Vagina (tissue), 2 donors: ENCODE measurements around the gene SLC7A14. TPM values are rescaled to one million over a fixed set of nuclear protein-coding genes. Genes with fewer than 3 reads are reported as not detected.

ENCODE experiments used
- DNase-seq, 2 donors: peaks; one replicate each; pipeline ENCODE4 v3.0.0-alpha.2; 2017; ENCODE audit errors: extremely low spot score in 2 of 2
- H3K27ac ChIP-seq: fragments of 200-600 bp; sonication (generic); one replicate; pipeline ENCODE4 v1.5.1; 2019
- H3K27me3 ChIP-seq: fragments of 200-600 bp; sonication (generic); one replicate; pipeline ENCODE4 v1.5.1; 2019
- H3K36me3 ChIP-seq, 2 donors: fragments of 200-600 bp; sonication (generic); one replicate each; pipeline ENCODE4 v1.5.1; 2017 to 2019
- H3K4me1 ChIP-seq: fragments of 200-600 bp; sonication (generic); one replicate; pipeline ENCODE4 v1.5.1; 2019
- H3K4me3 ChIP-seq, 2 donors: fragments of 200-600 bp; sonication (generic); 1 replicate in 1 of 2; 2 replicates in 1 of 2; pipeline ENCODE4 v1.5.1; 2016 to 2019
- H3K9me3 ChIP-seq: fragments of 200-600 bp; sonication (generic); one replicate; pipeline ENCODE4 v1.5.1; 2019
- CTCF ChIP-seq, 3 experiments: fragments of 450-650 bp in 2 of 3; fragments of 200-600 bp in 1 of 3; sonication (generic) in 1 of 3; IDR thresholded peaks; one replicate each; pipeline ENCODE4 v1.5.1; 2017 to 2019; ENCODE audit warnings: antibody characterized with exemption in 3 of 3, mild to moderate bottlenecking in 2 of 3, moderate library complexity in 2 of 3
- POLR2A ChIP-seq, 2 donors: fragments of 450-650 bp; IDR thresholded peaks; one replicate each; pipeline ENCODE4 v1.6.1; 2017; ENCODE audit warnings: antibody characterized with exemption in 2 of 2, mild to moderate bottlenecking in 2 of 2, moderate library complexity in 2 of 2
- POLR2AphosphoS5 ChIP-seq, 2 donors: sonication (generic); formaldehyde crosslinking; IDR thresholded peaks; one replicate each; pipeline ENCODE4 v1.9.0; 2017; ENCODE audit warnings: antibody characterized with exemption in 2 of 2, mild to moderate bottlenecking in 2 of 2, low read depth in 1 of 2; ENCODE audit not compliant: insufficient read depth in 1 of 2
- intact Hi-C: fragments of 100-400 bp; cut with DNase I; formaldehyde crosslinking; loops from one replicate; pipeline ENCODE4 v1.15.1; 2023
- total RNA-seq: library from RNA; depleted of rRNA; stranded (reverse); fragments of >200 nt; gene quantifications from one replicate; pipeline ENCODE4 v1.2.3, GENCODE V29; 2016

The SLC7A14 gene
- total RNA-seq, 1 donor from 2014 or later = 1.2 TPM

DNA sequence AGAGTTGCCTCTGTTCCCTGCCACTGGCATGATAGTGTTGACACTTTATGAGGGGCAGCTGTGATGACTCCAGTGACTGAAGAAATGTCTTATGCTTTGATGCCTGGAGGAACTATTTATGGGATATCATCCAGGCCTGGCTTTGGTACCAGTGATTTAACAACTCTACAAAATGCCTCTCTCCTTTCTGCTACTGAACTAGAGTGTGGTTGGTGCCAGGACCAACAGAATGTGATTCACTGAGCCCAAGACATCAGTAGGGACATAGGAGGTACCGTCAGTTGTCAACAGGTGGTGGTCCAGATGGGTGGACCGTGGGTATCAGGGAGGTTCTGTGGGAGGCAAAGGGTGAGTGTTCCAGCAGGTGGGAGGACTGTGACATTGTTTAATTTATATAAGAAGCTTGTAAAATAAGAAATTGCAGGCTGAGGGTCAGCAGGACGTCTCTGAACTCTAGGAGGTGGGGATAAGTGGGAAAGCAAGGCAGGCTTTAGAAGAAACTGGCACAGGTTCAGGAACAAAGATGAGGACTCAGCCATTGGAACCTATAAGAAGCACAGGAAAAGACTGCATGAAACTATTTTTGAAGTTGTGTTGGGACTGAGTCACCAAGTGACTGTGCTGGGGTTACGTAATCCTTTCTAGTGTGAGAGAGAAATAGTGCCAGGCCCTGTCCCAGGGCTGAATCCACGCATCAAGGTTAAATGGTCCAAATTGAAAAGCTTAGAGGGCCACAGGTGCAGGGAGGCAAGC is 28.5 kb upstream of the SLC7A14 start:
- TF ChIP-seq POLR2A (IDR thresholded peaks at IDR 0.05) = no peak
- TF ChIP-seq POLR2AphosphoS5 (IDR thresholded peaks at IDR 0.05; ENCODE audit: insufficient read depth in 1 of 2, low read depth in 1 of 2) = peak in 1 of 2 donors; percentile 42
- TF ChIP-seq CTCF (IDR thresholded peaks at IDR 0.05) = no peak
- intact Hi-C loops = no loop called here
- no peak overlapping the region for H3K4me3 ChIP-seq
- H3K4me1 ChIP-seq = peaks cover 11% of the 10 kb centered on the region
- no peak overlapping the region for H3K27ac ChIP-seq
- DNase-seq = no peak
- H3K36me3 ChIP-seq = no peaks in the 10 kb centered on the region
- H3K9me3 ChIP-seq = no peaks in the 10 kb centered on the region
- H3K27me3 ChIP-seq = no peaks in the 10 kb centered on the region

DNA sequence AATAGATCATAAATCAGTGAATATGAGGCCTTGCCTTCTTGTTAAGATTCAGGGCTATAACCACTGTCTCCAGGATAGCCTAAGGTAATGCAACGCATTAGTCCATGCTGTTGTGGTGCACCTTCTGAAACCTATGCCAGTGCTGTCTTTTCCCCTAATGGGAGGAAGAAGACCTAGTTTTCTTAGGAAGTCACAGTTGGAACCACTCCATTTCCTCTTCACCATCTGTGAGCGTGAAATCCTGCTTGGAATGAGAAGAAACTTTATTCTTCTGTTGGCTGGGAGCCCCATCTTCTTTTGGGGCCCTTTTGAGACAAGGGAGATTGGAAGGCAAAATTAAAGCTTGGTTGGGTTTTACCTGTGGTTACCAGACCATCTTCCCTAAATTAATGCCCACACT is 25.9 kb upstream of the SLC7A14 start:
- Histone ChIP-seq H3K4me1 (peaks cover 11% of the 10 kb centered on the region), H3K27me3 (no peaks in the 10 kb centered on the region), H3K4me3 (no peak overlapping the region), H3K36me3 (no peaks in the 10 kb centered on the region), H3K27ac (no peak overlapping the region), H3K9me3 (no peaks in the 10 kb centered on the region)
- intact Hi-C loops = no loop called here
- DNase-seq = no peak
- TF ChIP-seq POLR2A (IDR thresholded peaks at IDR 0.05) (no peak), CTCF (IDR thresholded peaks at IDR 0.05) (no peak), POLR2AphosphoS5 (IDR thresholded peaks at IDR 0.05; ENCODE audit: insufficient read depth in 1 of 2, low read depth in 1 of 2) (no peak)

DNA sequence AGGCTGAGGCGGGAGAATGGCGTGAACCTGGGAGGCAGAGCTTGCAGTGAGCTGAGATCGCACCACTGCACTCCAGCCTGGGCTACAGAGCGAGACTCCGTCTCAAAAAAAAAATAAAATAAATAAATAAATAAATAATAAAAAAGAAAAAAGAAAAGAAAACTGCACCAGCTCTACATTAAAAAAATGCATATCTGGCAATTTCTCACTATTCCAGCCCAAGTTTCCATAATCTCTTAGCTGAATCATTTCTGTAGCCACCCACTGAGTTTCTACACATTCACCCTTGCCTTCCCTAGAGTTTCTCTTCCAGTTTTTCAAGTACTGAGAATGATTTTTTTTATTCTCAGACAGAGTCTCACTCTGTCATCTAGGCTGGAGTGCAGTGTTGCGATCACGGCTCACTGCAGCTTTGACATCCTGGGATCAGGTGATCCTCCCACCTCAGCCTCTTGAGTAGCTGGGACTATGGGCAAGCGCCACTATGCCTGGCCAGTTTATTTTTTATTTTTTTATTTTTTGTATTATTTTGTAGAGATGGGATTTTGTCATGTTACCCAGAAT is 24.5 kb upstream of the SLC7A14 start:
- H3K9me3 ChIP-seq = no peaks in the 10 kb centered on the region
- no peak for DNase-seq
- H3K27ac ChIP-seq = no peak overlapping the region
- TF ChIP-seq POLR2A (IDR thresholded peaks at IDR 0.05) = no peak
- no peak for TF ChIP-seq POLR2AphosphoS5 (IDR thresholded peaks at IDR 0.05; ENCODE audit: insufficient read depth in 1 of 2, low read depth in 1 of 2)
- no peak for TF ChIP-seq CTCF (IDR thresholded peaks at IDR 0.05)
- no peaks in the 10 kb centered on the region for H3K36me3 ChIP-seq
- H3K27me3 ChIP-seq = no peaks in the 10 kb centered on the region
- peaks cover 11% of the 10 kb centered on the region for H3K4me1 ChIP-seq
- intact Hi-C loops = no loop called here
- H3K4me3 ChIP-seq = no peak overlapping the region

GRCh38 chr3:170608475-170608874 is 22.6 kb upstream of the SLC7A14 start:
- intact Hi-C loops = no loop called here
- no peak overlapping the region for H3K27ac ChIP-seq
- no peaks in the 10 kb centered on the region for H3K4me1 ChIP-seq
- no peaks in the 10 kb centered on the region for H3K9me3 ChIP-seq
- H3K27me3 ChIP-seq = no peaks in the 10 kb centered on the region
- no peak for DNase-seq
- H3K4me3 ChIP-seq = no peak overlapping the region
- no peak for TF ChIP-seq POLR2A (IDR thresholded peaks at IDR 0.05)
- no peak for TF ChIP-seq POLR2AphosphoS5 (IDR thresholded peaks at IDR 0.05; ENCODE audit: insufficient read depth in 1 of 2, low read depth in 1 of 2)
- TF ChIP-seq CTCF (IDR thresholded peaks at IDR 0.05) = no peak
- no peaks in the 10 kb centered on the region for H3K36me3 ChIP-seq

DNA sequence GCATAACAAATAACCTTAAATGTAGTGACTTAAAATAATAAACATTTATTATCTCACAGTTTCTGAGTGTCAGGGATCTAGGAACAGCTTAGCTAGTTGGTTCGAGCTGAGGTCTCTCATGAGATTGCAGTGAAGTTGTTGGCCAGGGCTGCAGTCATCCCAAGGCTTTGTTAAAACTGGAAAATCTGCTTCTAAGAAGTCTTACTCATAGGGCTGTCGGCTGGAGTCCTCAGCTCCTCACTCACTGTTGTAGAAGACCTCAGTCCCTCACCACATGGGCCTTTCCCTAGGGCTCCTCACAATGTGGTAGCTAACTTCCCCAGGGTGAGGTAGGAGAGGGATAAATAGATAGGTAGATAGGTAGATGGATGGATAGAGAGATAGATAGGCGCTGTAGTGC is 20.8 kb upstream of the SLC7A14 start:
- no peaks in the 10 kb centered on the region for H3K36me3 ChIP-seq
- intact Hi-C loops = no loop called here
- no peak for TF ChIP-seq CTCF (IDR thresholded peaks at IDR 0.05)
- no peak for TF ChIP-seq POLR2A (IDR thresholded peaks at IDR 0.05)
- no peak for TF ChIP-seq POLR2AphosphoS5 (IDR thresholded peaks at IDR 0.05; ENCODE audit: insufficient read depth in 1 of 2, low read depth in 1 of 2)
- DNase-seq = no peak
- no peaks in the 10 kb centered on the region for H3K9me3 ChIP-seq
- H3K4me3 ChIP-seq = no peak overlapping the region
- no peaks in the 10 kb centered on the region for H3K27me3 ChIP-seq
- H3K4me1 ChIP-seq = no peaks in the 10 kb centered on the region
- no peak overlapping the region for H3K27ac ChIP-seq
